HL-60 (cell line): Measurements from ENCODE around the gene RAB11B.

Source experiments
- CTCF ChIP-seq: IDR thresholded peaks from one replicate; pipeline ENCODE4 v1.5.1; 2011; ENCODE audit warnings: low read length, control low read depth, inconsistent platforms; ENCODE audit not compliant: insufficient read depth
- POLR2AphosphoS5 ChIP-seq: IDR thresholded peaks from 2 replicates; pipeline ENCODE4 v1.6.1; 2012; ENCODE audit warnings: low read depth

- TF ChIP-seq CTCF (no peak), POLR2AphosphoS5 (no peak)
These were observed 61.2 kb downstream of the RAB11B start for GRCh38 chr19:8451377-8451776.
